GM12864 (cell line): ENCODE data around the gene OR6B3.

ENCODE experiments used
- DNase-seq: peaks from one replicate; pipeline ENCODE4 v3.0.0-alpha.2; 2011; ENCODE audit warnings: low read depth
- H3K4me3 ChIP-seq: 2 replicates; pipeline ENCODE4 v1.5.1; 2011; ENCODE audit warnings: mild to moderate bottlenecking, low read depth, low read length, control low read depth
- TF ChIP-seq, protein P1 (sequence below): IDR thresholded peaks from 2 replicates; pipeline ENCODE4 v1.5.1; 2011; ENCODE audit warnings: low read depth, mild to moderate bottlenecking, moderate library complexity, low read length, control low read depth, inconsistent platforms; ENCODE audit errors: missing control alignments

Gene OR6B3

DNA sequence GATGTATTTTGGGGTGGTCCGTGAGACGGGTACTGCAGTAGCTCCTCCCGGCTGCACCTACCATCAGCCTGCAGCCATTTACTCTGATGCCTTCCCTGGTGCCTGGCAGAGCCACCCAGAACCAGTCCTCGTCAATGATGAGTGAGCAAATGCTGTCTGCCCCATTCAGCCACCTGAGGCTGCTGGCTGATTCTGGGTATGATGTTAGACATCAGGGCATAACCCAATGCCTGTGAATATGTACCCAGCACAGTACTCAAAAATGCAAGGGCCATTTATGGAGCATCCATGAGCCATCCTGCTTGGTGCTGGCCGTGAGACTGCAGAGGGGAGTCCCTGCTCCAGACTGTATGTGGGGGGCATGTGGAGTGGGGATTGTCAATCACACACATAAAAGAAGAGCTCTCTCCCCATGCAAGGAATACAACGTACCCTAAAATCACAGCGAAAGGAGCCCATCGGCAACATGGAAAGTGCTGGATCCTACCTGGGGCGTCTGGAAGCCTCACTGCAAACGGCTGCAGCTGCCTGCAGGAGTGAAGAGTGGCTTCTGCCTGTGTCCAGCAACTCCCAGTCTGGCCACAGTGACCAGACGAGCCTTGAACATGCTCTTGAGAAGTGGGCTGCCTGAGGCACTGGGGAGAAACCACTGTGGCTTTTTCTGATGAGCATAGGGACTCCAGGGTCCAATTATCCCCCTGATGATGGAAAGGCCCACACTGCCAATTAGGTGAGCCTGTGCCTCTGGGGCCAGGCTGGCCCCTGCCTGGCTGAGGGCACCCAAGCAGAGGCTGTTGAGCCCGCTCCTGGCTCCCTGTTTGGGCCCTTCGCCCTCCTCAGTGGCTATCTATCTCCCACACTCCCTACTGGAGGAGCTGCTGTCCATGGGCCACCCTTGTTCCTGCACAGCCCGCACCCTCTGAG is 20.7 kb downstream of the OR6B3 start:
- DNase-seq, result no peak
- H3K4me3 ChIP-seq, result no peak overlapping the region
- TF ChIP-seq, protein P1, sequence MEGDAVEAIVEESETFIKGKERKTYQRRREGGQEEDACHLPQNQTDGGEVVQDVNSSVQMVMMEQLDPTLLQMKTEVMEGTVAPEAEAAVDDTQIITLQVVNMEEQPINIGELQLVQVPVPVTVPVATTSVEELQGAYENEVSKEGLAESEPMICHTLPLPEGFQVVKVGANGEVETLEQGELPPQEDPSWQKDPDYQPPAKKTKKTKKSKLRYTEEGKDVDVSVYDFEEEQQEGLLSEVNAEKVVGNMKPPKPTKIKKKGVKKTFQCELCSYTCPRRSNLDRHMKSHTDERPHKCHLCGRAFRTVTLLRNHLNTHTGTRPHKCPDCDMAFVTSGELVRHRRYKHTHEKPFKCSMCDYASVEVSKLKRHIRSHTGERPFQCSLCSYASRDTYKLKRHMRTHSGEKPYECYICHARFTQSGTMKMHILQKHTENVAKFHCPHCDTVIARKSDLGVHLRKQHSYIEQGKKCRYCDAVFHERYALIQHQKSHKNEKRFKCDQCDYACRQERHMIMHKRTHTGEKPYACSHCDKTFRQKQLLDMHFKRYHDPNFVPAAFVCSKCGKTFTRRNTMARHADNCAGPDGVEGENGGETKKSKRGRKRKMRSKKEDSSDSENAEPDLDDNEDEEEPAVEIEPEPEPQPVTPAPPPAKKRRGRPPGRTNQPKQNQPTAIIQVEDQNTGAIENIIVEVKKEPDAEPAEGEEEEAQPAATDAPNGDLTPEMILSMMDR, result no peak

DNA sequence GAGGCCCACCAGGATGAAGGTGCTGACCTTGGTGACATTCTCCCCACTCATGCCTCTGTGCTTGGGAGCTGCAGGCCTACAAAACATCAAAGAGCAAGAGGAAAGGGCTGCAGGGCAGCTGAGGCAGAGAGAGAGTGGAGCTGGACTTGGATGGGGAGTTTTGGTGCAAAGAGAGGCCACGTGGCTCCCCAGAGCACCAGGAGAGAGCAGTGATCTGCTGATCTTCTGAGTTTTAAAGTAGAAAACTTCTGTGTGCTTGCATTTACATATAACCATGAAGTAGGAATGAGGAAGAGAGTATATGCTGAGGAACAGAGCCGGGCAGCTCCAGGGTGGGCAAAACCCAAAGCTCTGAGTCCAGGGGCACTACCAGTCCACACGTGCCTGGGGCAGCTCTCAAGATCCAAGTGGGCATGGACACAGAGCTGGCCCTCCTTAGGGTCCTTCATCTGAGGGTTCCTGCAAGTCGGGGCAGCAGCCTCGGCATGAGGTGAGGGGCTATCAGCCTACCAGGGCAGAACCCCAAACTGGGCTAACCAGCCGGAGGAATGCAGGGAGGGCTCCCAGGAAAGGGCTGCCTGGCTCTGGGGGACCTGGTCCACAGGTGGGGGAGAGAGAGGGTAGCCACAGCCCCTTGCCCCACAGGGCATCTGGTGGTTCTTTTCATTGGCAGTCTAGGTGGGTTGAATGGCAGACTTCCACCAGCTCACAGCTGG is 22.8 kb downstream of the OR6B3 start, which contains the start of gene OR6B2:
OR6B2 (minus strand) TSS at position 51 of the 716 bp plus-strand sequence; CDS start at position 51, 0 bp downstream.
- H3K4me3 ChIP-seq, result no peak within 1 kb of the TSS
- no peak for DNase-seq
- TF ChIP-seq, protein P1, result no peak

DNA sequence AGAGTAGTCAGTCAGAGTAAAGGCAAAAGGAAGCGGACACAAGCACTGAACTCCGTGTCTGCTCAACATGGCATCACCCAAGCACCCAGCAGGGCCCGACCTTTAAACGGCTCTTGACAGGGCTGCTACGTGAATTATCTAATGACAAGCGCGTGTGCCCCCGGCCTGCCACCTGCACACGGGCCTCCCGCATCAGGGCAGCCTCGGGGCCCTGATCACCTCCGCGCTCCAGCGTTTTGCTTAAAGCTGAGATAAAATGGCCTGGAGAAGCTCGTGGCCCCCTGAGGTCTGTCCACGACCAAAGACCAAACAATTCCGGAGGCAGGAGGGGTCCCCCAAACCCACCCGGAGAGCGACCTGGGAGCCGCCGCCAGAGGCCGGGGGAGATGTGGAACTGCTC is 28.6 kb downstream of the OR6B3 start:
- TF ChIP-seq, protein P1, result no peak
- peak overlapping the region; percentile 76 for H3K4me3 ChIP-seq
- DNase-seq, result no peak

DNA sequence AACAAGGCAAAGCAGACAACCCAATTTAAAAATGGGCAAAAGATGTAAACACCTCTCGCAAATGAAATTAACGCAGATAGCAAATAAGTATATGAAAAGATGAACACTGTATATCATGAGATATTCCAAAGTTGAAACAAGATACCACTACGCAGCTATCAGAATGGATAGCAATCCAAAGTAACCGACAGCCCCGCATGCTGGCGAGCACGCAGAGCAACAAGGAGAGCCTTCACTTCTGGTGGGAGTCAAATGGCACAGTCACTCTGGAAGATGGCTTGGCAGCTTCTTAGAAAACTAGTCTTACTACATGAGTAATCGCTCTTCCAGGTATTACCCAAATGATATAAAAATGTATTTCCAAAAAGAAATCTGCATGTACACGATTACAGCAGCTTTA is 29.5 kb downstream of the OR6B3 start:
- no peak for DNase-seq
- TF ChIP-seq, protein P1, result no peak
- H3K4me3 ChIP-seq, result peak overlapping the region; percentile 76; the same call in 1 of the 2 replicates

DNA sequence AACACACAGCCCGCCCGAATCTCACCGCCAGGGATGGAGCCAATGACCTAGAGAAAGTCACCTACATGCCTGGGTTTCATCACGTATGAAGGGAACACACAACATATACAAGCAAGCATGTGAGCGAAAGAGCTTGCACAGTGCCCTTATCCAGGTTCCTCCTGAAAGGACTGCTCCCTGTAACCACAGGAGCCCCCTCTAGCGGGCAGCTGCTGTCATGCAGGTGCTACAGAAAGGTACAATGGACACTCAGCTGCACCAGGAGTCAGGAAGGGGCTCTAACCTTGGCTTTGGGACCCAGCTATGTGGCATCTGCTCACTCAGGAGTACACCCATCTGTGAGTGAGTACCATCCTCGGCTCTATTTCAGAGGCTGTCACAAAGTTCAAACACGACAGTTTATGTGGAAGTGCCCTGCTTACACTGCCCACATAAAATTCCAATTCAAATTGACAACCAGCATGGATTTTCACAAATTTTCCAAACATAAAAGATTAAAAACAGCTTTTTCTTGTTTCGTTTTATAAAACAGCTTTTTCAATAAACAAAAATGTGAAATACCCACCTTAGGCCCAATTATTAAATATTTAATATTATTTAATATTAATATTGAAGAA is 31.7 kb downstream of the OR6B3 start:
- TF ChIP-seq, protein P1, result peak; percentile 91
- peak; percentile 25 for DNase-seq
- H3K4me3 ChIP-seq, result no peak overlapping the region

DNA sequence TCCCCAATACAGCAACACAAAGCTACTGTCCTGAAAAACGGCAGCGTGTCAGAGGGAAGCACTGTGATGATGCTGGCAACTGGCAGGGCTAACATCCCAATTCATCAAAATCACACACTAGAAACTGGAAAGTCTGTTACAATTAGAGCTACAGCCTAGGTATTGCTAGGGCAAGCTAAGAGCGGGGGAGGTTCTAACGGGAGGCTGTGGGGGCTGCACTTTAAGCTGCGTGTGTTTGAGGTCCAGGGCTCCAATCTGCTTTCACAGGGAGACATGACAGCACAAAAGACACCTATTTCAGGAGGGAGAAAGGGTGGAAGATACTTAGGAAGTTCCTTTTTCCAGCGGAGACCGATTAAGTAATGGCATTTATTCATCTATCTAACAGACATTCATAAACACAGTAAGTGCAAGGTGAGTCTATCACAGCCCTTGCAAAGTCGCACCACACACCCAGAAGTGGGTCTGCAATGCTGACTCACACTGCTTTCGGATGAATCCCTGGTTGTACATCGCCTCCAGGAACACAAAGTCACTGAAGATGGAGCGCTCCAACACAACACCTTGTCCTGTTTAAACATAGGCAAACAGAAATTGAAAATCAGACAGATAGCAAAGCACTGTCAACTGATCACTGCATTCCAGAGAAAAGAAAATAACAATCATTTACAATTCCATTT is 35.1 kb downstream of the OR6B3 start:
- no peak for DNase-seq
- H3K4me3 ChIP-seq, result no peak overlapping the region
- TF ChIP-seq, protein P1, result no peak
